D721Med (cell line): Measurements from ENCODE around the gene LARP4B.

ENCODE experiments used
- DNase-seq: peaks from one replicate; pipeline ENCODE4 v3.0.0; 2011; ENCODE audit warnings: low spot score; ENCODE audit not compliant: insufficient read length
- FAIRE-seq: peaks from 2 replicates; lab custom pipeline; 2011; peaks lifted over from hg19 to GRCh38; lab: Jason Lieb, UNC
- CTCF ChIP-seq: IDR thresholded peaks from 2 replicates; pipeline ENCODE4 v1.5.1; 2012; ENCODE audit warnings: mild to moderate bottlenecking, control low read depth; ENCODE audit not compliant: insufficient read depth; ENCODE audit errors: missing control alignments

LARP4B gene

GRCh38 chr10:836782-837181, 94.7 kb downstream of the LARP4B start:
- no peak for DNase-seq
- no peak for FAIRE-seq
- TF ChIP-seq CTCF = no peak

GRCh38 chr10:834493-834892, 97.0 kb downstream of the LARP4B start:
- FAIRE-seq = no peak

DNA sequence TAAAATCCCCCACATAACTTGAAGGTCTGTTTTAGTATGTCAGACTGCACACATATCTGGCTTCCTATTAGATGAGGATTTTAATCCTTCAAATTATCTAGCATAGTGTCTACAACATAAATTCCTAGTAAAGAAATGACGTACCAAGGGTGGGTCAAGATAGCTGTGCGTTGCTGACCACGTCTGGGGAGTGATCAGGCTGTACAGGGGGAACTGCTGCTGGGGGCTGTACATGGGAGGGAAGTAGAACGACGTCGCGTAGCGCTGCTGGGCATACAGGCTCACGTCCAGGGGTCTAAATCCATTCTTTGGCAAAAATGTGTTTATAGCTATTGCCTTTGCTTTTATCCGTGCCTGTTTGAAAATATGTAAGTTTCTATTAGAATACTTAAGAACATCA, 102.3 kb downstream of the LARP4B start:
- no peak for FAIRE-seq
- TF ChIP-seq CTCF = no peak
- DNase-seq = no peak

More at GRCh38 chr10:834493-834892, 97.0 kb downstream of the LARP4B start:
- TF ChIP-seq CTCF = no peak
- no peak for DNase-seq

GRCh38 chr10:828191-828590, 103.3 kb downstream of the LARP4B start:
- DNase-seq (no peak), FAIRE-seq (no peak)
- TF ChIP-seq CTCF = no peak

DNA sequence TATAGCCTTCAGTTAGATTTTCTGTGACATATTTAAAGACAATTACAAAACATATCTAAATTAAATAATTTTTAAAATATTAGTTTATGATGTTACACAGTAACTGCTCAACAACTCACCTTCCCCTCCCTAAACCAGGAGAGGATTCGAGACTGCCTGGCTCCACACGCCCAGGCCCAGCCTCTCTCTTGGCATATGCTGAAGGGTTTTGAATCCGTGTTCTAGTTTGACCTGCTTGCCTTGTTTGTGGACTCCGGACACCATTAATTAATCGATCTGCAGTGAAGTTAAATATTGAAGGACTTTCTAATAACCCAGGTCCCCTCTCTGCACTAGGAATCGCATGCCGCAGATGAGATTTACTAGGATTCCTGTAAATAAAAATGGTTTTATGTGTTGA, 106.6 kb downstream of the LARP4B start:
- FAIRE-seq = no peak
- no peak for DNase-seq

GRCh38 chr10:824497-824896, 107.0 kb downstream of the LARP4B start:
- TF ChIP-seq CTCF = no peak
- DNase-seq (no peak), FAIRE-seq (no peak)

More for the DNA sequence above, 106.6 kb downstream of the LARP4B start:
- no peak for TF ChIP-seq CTCF

DNA sequence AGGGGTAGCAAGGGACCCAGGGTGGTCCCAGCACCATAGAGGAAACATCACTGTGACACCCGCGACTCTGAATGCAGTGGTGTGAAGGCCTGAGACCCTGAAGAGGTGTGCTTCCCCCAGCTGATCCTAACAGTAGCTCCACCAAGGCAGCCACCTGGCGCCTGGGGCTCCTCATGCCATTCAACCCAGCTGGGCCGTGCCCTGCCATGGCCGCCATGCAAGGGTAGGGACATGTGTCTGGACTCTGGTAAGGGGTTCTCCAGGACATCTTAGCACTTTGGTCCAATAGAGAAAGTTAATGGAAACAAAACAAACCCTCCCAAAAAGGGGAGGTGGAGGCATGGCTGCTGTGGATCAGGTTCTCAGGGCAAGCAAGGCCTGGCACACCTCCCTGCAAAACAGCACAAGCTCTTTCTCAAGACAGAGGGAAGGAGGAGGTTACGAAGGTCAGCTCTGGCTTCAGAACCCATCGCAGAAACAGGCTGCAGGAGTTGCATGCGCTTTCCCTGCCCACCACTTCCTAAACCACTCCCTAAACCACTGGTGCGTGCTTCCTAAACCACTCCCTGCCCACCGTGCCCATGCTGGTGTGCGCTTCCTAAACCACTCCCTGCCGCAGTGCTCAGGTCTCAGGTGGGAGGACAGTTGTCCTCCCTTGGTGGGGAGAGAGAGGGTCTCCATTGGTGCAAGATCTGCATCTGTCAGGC, 108.7 kb downstream of the LARP4B start:
- no peak for TF ChIP-seq CTCF
- FAIRE-seq (no peak), DNase-seq (no peak)
